K562 (cell line): Measurements from ENCODE around the gene IL20RA. TPM values are rescaled to one million over a fixed set of nuclear protein-coding genes. Genes with fewer than 3 reads are reported as not detected.

Source experiments
- ATAC-seq: fragments of 200-7000 bp; cut with Tn5 transposase; 3 replicates; pipeline ENCODE4 v1.9.1; 2020; ENCODE audit warnings: moderate library complexity
- BruUV-seq: library from RNA; stranded (reverse); fragments of 400-500 nt; replicated peaks from 2 replicates; lab custom pipeline; 2021; lab: Mats Ljungman, UMichigan
- CTCF ChIA-PET: fragments of 300-600 bp; formaldehyde crosslinking; extraction: SDS; loops from one replicate; lab custom pipeline; 2021; ENCODE audit warnings: low intra/inter-chr PET ratio; lab: Yijun Ruan, JAX
- POLR2A ChIA-PET: fragments of 300-600, 350-650 bp; sonication (Branson Sonifier 250); formaldehyde crosslinking; extraction: SDS; loops from one replicate; lab custom pipeline; 2021; ENCODE audit warnings: antibody characterized with exemption, inconsistent platforms; lab: Yijun Ruan, JAX
- DNase-seq, 4 experiments: peaks; one replicate each; pipeline versions ENCODE4 v3.0.0 to v3.0.0-alpha.2; 2011 to 2018; ENCODE audit warnings: low spot score in 3 of 4, mixed read lengths in 3 of 4; ENCODE audit errors: extremely low read depth in 1 of 4
- FAIRE-seq: peaks from 2 replicates; lab custom pipeline; 2011; peaks lifted over from hg19 to GRCh38; lab: Jason Lieb, UNC
- H2AFZ ChIP-seq: 2 replicates; pipeline ENCODE4 v1.6.0; 2011; ENCODE audit warnings: low read depth, low read length, control low read depth, inconsistent platforms
- H3K27ac ChIP-seq: fragments of 200-600 bp; 3 replicates; pipeline ENCODE4 v1.8.0; 2011; ENCODE audit warnings: low read depth, mild to moderate bottlenecking, control low read depth, inconsistent platforms, low read length, moderate library complexity, mixed read lengths; ENCODE audit errors: extremely low read depth
- H3K27me3 ChIP-seq, 2 experiments: fragments of 300-600 bp in 1 of 2; 2 replicates in 1 of 2; 3 replicates in 1 of 2; pipeline versions ENCODE4 v1.6.0 to v1.8.0; 2011; ENCODE audit warnings: inconsistent platforms in 2 of 2, low read length in 2 of 2, mild to moderate bottlenecking in 1 of 2, mixed read lengths in 1 of 2, moderate library complexity in 1 of 2; ENCODE audit not compliant: control insufficient read depth in 2 of 2, insufficient read depth in 2 of 2
- H3K36me3 ChIP-seq: fragments of 300-600 bp; 3 replicates; pipeline ENCODE4 v1.8.0; 2011; ENCODE audit warnings: mild to moderate bottlenecking, low read length, inconsistent platforms; ENCODE audit not compliant: control insufficient read depth, insufficient read depth
- H3K4me1 ChIP-seq, 2 experiments: fragments of 200-600 bp in 1 of 2; replicated peaks in 1 of 2; 2 replicates in 1 of 2; 3 replicates in 1 of 2; pipeline versions ENCODE4 v1.5.1 to v1.8.0; 2011; ENCODE audit warnings: inconsistent platforms in 2 of 2, low read length in 2 of 2, mild to moderate bottlenecking in 1 of 2, mixed read lengths in 1 of 2, moderate library complexity in 1 of 2; ENCODE audit not compliant: control insufficient read depth in 2 of 2, insufficient read depth in 2 of 2
- H3K4me2 ChIP-seq: 2 replicates; pipeline ENCODE4 v1.6.1; 2011; ENCODE audit warnings: low read length, control low read depth, inconsistent platforms, mixed read lengths; ENCODE audit not compliant: insufficient read depth
- H3K4me3 ChIP-seq: fragments of 200-600 bp; sonication (generic), shearing (Covaris generic); 2 replicates; pipeline ENCODE4 v1.5.1; 2016; ENCODE audit warnings: control low read depth, inconsistent platforms
- H3K79me2 ChIP-seq: fragments of 200-600 bp; 3 replicates; pipeline ENCODE4 v1.8.0; 2011; ENCODE audit warnings: low read length, inconsistent platforms; ENCODE audit not compliant: control insufficient read depth, insufficient read depth
- H3K9ac ChIP-seq, 2 experiments: 2 replicates each; pipeline versions ENCODE4 v1.6.0 to v1.6.1; 2011; ENCODE audit warnings: low read depth in 2 of 2, low read length in 2 of 2, control low read depth in 1 of 2, inconsistent platforms in 1 of 2, mild to moderate bottlenecking in 1 of 2, mixed read lengths in 1 of 2; ENCODE audit not compliant: insufficient read depth in 1 of 2
- H3K9me1 ChIP-seq: one replicate; pipeline ENCODE4 v1.6.0; 2011; ENCODE audit warnings: inconsistent platforms, mild to moderate bottlenecking, low read length, moderate library complexity; ENCODE audit not compliant: control insufficient read depth, insufficient read depth
- H3K9me3 ChIP-seq: replicated peaks from 2 replicates; pipeline ENCODE4 v1.5.1; 2011; ENCODE audit warnings: low read depth, low read length, inconsistent platforms; ENCODE audit not compliant: control insufficient read depth, insufficient read depth
- H4K20me1 ChIP-seq: replicated peaks from 2 replicates; pipeline ENCODE4 v1.6.1; 2011; ENCODE audit warnings: low read length, inconsistent platforms, mixed read lengths; ENCODE audit not compliant: control insufficient read depth, insufficient read depth
- ATF7 ChIP-seq: fragments of 450-650 bp; IDR thresholded peaks from 2 replicates; pipeline ENCODE4 v1.7.1; 2014; ENCODE audit warnings: mild to moderate bottlenecking, moderate library complexity
- L3MBTL2 ChIP-seq: fragments of 450-650 bp; IDR thresholded peaks from 2 replicates; pipeline ENCODE4 v1.6.1; 2016; ENCODE audit warnings: mild to moderate bottlenecking, moderate library complexity
- NR2C2 ChIP-seq, 2 experiments: fragments of 200-800 bp in 1 of 2; sonication (Bioruptor generic) in 1 of 2; sonication (generic) in 1 of 2; formaldehyde crosslinking in 1 of 2; IDR thresholded peaks; 2 replicates each; pipeline versions ENCODE4 v1.6.1 to v1.8.0; 2016 to 2022; ENCODE audit warnings: mild to moderate bottlenecking in 1 of 2, missing compliant biosample characterization in 1 of 2, missing genetic modification characterization in 1 of 2, missing genetic modification reagents in 1 of 2
- TOE1 ChIP-seq, 2 experiments: fragments of 450-650 bp in 1 of 2; sonication (generic) in 1 of 2; formaldehyde crosslinking in 1 of 2; IDR thresholded peaks; 2 replicates each; pipeline versions ENCODE4 v1.7.1 to v1.8.0; 2016 to 2022; ENCODE audit warnings: borderline replicate concordance in 2 of 2, mild to moderate bottlenecking in 2 of 2, antibody characterized with exemption in 1 of 2, inconsistent platforms in 1 of 2, low read depth in 1 of 2, missing genetic modification reagents in 1 of 2, moderate library complexity in 1 of 2
- ZBTB17 ChIP-seq: fragments of 450-650 bp; formaldehyde crosslinking; IDR thresholded peaks from 2 replicates; pipeline ENCODE4 v1.4.0; 2020; ENCODE audit warnings: mild to moderate bottlenecking
- ZNF408 ChIP-seq: fragments of 250-450 bp; sonication (Bioruptor Pico); IDR thresholded peaks from 2 replicates; pipeline ENCODE4 v1.4.0; 2020; ENCODE audit warnings: low read depth, mild to moderate bottlenecking, moderate library complexity
- WGBS: fragments of 100-300 bp; shearing (Covaris generic); methylation state at CpG from one replicate; pipeline ENCODE4 v1.1.6; 2016; ENCODE audit warnings: low coverage, mixed read lengths; ENCODE audit not compliant: insufficient coverage; ENCODE audit errors: missing lambda C conversion rate; 5-methylcytosine and 5-hydroxymethylcytosine counted together
- in situ Hi-C: fragments of 300-500 bp; cut with MboI; formaldehyde crosslinking; loops from 4 replicates; pipeline ENCODE4 v1.15.0; 2018; ENCODE audit warnings: inconsistent platforms, mixed read lengths
- intact Hi-C: fragments of 100-400 bp; cut with micrococcal nuclease; formaldehyde crosslinking; loops from 2 replicates; pipeline ENCODE4 v1.14.2; 2022
- polyA plus RNA-seq, 8 experiments: library from polyadenylated mRNA; depleted of rRNA in 4 of 8; stranded (reverse) in 5 of 8; unstranded in 3 of 8; fragments of >200 nt; fragmentation: Nextera tagmentation in 2 of 8; fragmentation: Illumina TruSeq in 1 of 8; extraction: Ambion mirVana in 2 of 8; extraction: Trizol in 1 of 8; gene quantifications; 2 replicates each; pipeline versions ENCODE4 v1.2.1 to v1.2.3, GENCODE V29; 2011 to 2014; ENCODE audit warnings: inconsistent platforms in 1 of 8, missing spikeins in 1 of 8
- total RNA-seq, 7 experiments: library from RNA; depleted of rRNA in 6 of 7; stranded (reverse); fragments of >200 nt in 6 of 7; fragmentation: Illumina TruSeq in 2 of 7; extraction: Trizol in 2 of 7; gene quantifications; 2 replicates each; pipeline versions ENCODE4 v1.2.1 to v1.2.3, GENCODE V29; 2011 to 2021; ENCODE audit warnings: low replicate concordance in 1 of 7
- TF ChIP-seq, protein P1 (sequence below), 2 experiments: IDR thresholded peaks; 2 replicates each; pipeline ENCODE4 v1.6.1; 2011; ENCODE audit warnings: borderline replicate concordance in 1 of 2, control low read depth in 1 of 2, low read depth in 1 of 2, low read length in 1 of 2, mild to moderate bottlenecking in 1 of 2, mixed read lengths in 1 of 2, moderate library complexity in 1 of 2; ENCODE audit not compliant: insufficient read depth in 1 of 2, insufficient read length in 1 of 2, poor library complexity in 1 of 2, severe bottlenecking in 1 of 2; ENCODE audit errors: extremely low read depth in 1 of 2
- TF ChIP-seq, protein P2 (sequence below): sonication (generic); IDR thresholded peaks from 2 replicates; pipeline ENCODE4 v1.6.1; 2016
- TF ChIP-seq, protein P3 (sequence below): sonication (generic); formaldehyde crosslinking; IDR thresholded peaks from 2 replicates; pipeline ENCODE4 v1.9.0; 2022; ENCODE audit warnings: mild to moderate bottlenecking, missing genetic modification reagents
- TF ChIP-seq, protein P4 (sequence below): IDR thresholded peaks from 2 replicates; pipeline ENCODE4 v1.6.1; 2014; ENCODE audit warnings: antibody characterized with exemption

Gene IL20RA
- total and polyA plus RNA-seq, 9 of the 15 experiments (the other 6 are each of a cell fraction or from before 2014, with no cell fraction given), result not detected

DNA sequence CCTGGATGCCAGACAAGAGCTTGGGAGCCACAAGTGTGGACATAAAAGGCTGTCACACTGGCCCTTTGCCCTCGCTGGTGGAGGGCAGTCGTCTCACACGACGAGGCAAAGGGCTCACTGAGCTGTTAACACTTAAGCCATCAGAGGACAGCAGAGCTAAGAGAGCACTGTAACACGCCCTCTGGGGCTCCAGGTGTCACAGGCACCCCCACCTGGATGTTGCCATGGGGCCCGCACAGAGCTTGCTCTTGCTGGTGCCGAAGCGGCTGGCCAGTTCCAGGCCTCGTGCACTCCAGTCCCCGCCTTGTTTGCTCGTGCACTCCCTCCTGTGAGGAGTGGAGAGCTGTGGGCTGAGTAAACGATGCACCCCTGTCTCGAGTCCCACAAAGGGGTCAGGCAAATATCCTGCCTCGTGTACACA lies 85.3 kb downstream of the IL20RA start:
- BruUV-seq, result no TSS peak
- Histone ChIP-seq H2AFZ (peak overlapping the region; percentile 47; the same call in 1 of the 2 replicates), H3K9me1 (no peaks in the 10 kb centered on the region), H3K27me3 (peaks cover 3 to 14% of the 10 kb centered on the region in 2 experiments), H3K9ac (peak overlapping the region in 1 of 2 experiments; percentile 72; a peak in 2 of 4 replicates), H3K27ac (no peak overlapping the region), H3K4me2 (peak overlapping the region; percentile 28; the same call in 1 of the 2 replicates), H3K79me2 (no peaks in the 10 kb centered on the region), H3K9me3 (no peaks in the 10 kb centered on the region), H3K4me1 (peaks cover 4 to 5% of the 10 kb centered on the region in 2 experiments; a peak in 3 of 5 replicates), H3K4me3 (no peak overlapping the region), H4K20me1 (peaks cover 3% of the 10 kb centered on the region; the same call in 1 of the 2 replicates), H3K36me3 (no peaks in the 10 kb centered on the region)
- FAIRE-seq (no peak), DNase-seq (peak in 1 of 4 experiments; percentile 23), ATAC-seq (peak; percentile 78)
- intact Hi-C loops (no loop called here), in situ Hi-C loops (no loop called here)
- WGBS, result 2% methylated on average over 14 of the region's 14 CpGs
- CTCF ChIA-PET, result no interaction called here
- POLR2A ChIA-PET, result interaction anchor here (0.6 to 1.4 kb wide), 7 partner anchors 9 to 372 kb away, joined by 3 to 4 read pairs (median 3); no protein-coding TSS in a partner anchor
- TF ChIP-seq, protein P1, sequence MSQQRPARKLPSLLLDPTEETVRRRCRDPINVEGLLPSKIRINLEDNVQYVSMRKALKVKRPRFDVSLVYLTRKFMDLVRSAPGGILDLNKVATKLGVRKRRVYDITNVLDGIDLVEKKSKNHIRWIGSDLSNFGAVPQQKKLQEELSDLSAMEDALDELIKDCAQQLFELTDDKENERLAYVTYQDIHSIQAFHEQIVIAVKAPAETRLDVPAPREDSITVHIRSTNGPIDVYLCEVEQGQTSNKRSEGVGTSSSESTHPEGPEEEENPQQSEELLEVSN (IDR thresholded peaks at IDR 0.05; ENCODE audit: borderline replicate concordance in 1 of 2, extremely low read depth in 1 of 2, insufficient read depth in 1 of 2, insufficient read length in 1 of 2, low read depth in 1 of 2, low read length in 1 of 2, poor library complexity in 1 of 2, severe bottlenecking in 1 of 2), result peak in 1 of 2 experiments; percentile 79
- no peak for TF ChIP-seq ZNF408 (CRISPR knock-in tag)
- 0 out of 2 replicates have a peak, but pooled peaks have one; percentile 52 for TF ChIP-seq NR2C2 (CRISPR knock-in tag; IDR thresholded peaks at IDR 0.05)
- no peak for TF ChIP-seq NR2C2 (tag; IDR thresholded peaks at IDR 0.05)
- TF ChIP-seq, protein P2, sequence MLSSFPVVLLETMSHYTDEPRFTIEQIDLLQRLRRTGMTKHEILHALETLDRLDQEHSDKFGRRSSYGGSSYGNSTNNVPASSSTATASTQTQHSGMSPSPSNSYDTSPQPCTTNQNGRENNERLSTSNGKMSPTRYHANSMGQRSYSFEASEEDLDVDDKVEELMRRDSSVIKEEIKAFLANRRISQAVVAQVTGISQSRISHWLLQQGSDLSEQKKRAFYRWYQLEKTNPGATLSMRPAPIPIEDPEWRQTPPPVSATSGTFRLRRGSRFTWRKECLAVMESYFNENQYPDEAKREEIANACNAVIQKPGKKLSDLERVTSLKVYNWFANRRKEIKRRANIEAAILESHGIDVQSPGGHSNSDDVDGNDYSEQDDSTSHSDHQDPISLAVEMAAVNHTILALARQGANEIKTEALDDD, result no peak
- TF ChIP-seq L3MBTL2, result peak; percentile 75
- no peak for TF ChIP-seq TOE1 (IDR thresholded peaks at IDR 0.05; ENCODE audit: borderline replicate concordance)
- TF ChIP-seq TOE1 (CRISPR knock-in tag; IDR thresholded peaks at IDR 0.05; ENCODE audit: borderline replicate concordance, low read depth), result 0 out of 2 replicates have a peak, but pooled peaks have one; percentile 45
- peak; percentile 38; the same call in 1 of the 2 replicates for TF ChIP-seq ZBTB17
- no peak for TF ChIP-seq ATF7
- TF ChIP-seq, protein P3, sequence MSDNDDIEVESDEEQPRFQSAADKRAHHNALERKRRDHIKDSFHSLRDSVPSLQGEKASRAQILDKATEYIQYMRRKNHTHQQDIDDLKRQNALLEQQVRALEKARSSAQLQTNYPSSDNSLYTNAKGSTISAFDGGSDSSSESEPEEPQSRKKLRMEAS, result peak; percentile 59
- TF ChIP-seq, protein P4, sequence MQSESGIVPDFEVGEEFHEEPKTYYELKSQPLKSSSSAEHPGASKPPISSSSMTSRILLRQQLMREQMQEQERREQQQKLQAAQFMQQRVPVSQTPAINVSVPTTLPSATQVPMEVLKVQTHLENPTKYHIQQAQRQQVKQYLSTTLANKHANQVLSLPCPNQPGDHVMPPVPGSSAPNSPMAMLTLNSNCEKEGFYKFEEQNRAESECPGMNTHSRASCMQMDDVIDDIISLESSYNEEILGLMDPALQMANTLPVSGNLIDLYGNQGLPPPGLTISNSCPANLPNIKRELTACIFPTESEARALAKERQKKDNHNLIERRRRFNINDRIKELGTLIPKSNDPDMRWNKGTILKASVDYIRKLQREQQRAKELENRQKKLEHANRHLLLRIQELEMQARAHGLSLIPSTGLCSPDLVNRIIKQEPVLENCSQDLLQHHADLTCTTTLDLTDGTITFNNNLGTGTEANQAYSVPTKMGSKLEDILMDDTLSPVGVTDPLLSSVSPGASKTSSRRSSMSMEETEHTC, result no peak
